HUES48 (cell line): ENCODE data around the gene CLEC18A.
"Not testable (repeated sequence)": the region's sequence is repeated elsewhere in the genome, so short reads cannot be mapped to it uniquely, and the experiment has no call there.

Source experiments
- H3K27ac ChIP-seq: one replicate; pipeline ENCODE4 v1.7.0; 2013; ENCODE audit warnings: low read depth, low read length, inconsistent platforms
- H3K27me3 ChIP-seq: 2 replicates; pipeline ENCODE4 v1.6.1; 2013; ENCODE audit warnings: mild to moderate bottlenecking, low read length; ENCODE audit not compliant: control insufficient read depth, insufficient read depth
- H3K36me3 ChIP-seq: 2 replicates; pipeline ENCODE4 v1.6.1; 2013; ENCODE audit warnings: low read length; ENCODE audit not compliant: control insufficient read depth, insufficient read depth
- H3K4me1 ChIP-seq: 2 replicates; pipeline ENCODE4 v1.6.1; 2013; ENCODE audit warnings: mild to moderate bottlenecking, low read length; ENCODE audit not compliant: control insufficient read depth, insufficient read depth
- H3K4me3 ChIP-seq: 2 replicates; pipeline ENCODE4 v1.5.1; 2013; ENCODE audit warnings: mild to moderate bottlenecking, low read depth, low read length
- H3K9ac ChIP-seq: 2 replicates; pipeline ENCODE4 v1.6.1; 2013; ENCODE audit warnings: mild to moderate bottlenecking, low read depth, low read length, moderate library complexity
- H3K9me3 ChIP-seq: 2 replicates; pipeline ENCODE4 v1.6.1; 2013; ENCODE audit warnings: low read length; ENCODE audit not compliant: control insufficient read depth, insufficient read depth

Gene CLEC18A

GRCh38 chr16:69952572-69953355 is 1.6 kb downstream of the CLEC18A start:
- H3K4me3 ChIP-seq, H3K9ac ChIP-seq, H3K4me1 ChIP-seq, H3K9me3 ChIP-seq, H3K27ac ChIP-seq, H3K36me3 ChIP-seq, H3K27me3 ChIP-seq: not testable (repeated sequence)

GRCh38 chr16:69954241-69954640 is 3.1 kb downstream of the CLEC18A start:
- H3K27ac ChIP-seq, H3K9ac ChIP-seq, H3K27me3 ChIP-seq, H3K36me3 ChIP-seq, H3K4me1 ChIP-seq, H3K4me3 ChIP-seq, H3K9me3 ChIP-seq: not testable (repeated sequence)

GRCh38 chr16:69963312-69963711 is 12.2 kb downstream of the CLEC18A start:
- H3K9me3 ChIP-seq, H3K9ac ChIP-seq, H3K27ac ChIP-seq, H3K4me1 ChIP-seq, H3K27me3 ChIP-seq, H3K36me3 ChIP-seq, H3K4me3 ChIP-seq: not testable (repeated sequence)

- not testable (repeated sequence) for H3K27ac ChIP-seq, H3K27me3 ChIP-seq, H3K9me3 ChIP-seq, H3K4me1 ChIP-seq, H3K36me3 ChIP-seq
- H3K9ac ChIP-seq: peak overlapping the region; percentile 18; the same call in 1 of the 2 replicates
- H3K4me3 ChIP-seq: peak overlapping the region; percentile 48; the same call in 1 of the 2 replicates
Measured at GRCh38 chr16:69964960-69965660, 14.0 kb downstream of the CLEC18A start.

GRCh38 chr16:69965661-69966054 is 14.5 kb downstream of the CLEC18A start:
- not testable (repeated sequence) for H3K36me3 ChIP-seq, H3K9ac ChIP-seq, H3K4me1 ChIP-seq, H3K27me3 ChIP-seq, H3K9me3 ChIP-seq, H3K27ac ChIP-seq
- peak overlapping the region; percentile 48; the same call in 1 of the 2 replicates for H3K4me3 ChIP-seq

GRCh38 chr16:69967688-69968087 is 16.6 kb downstream of the CLEC18A start:
- H3K4me1 ChIP-seq, H3K9me3 ChIP-seq, H3K27me3 ChIP-seq, H3K36me3 ChIP-seq, H3K27ac ChIP-seq, H3K4me3 ChIP-seq, H3K9ac ChIP-seq: not testable (repeated sequence)

- not testable (repeated sequence) for H3K36me3 ChIP-seq, H3K27me3 ChIP-seq, H3K9me3 ChIP-seq, H3K9ac ChIP-seq, H3K4me3 ChIP-seq, H3K4me1 ChIP-seq, H3K27ac ChIP-seq
Measured at GRCh38 chr16:69968125-69968524, 17.0 kb downstream of the CLEC18A start.

- H3K9me3 ChIP-seq, H3K4me3 ChIP-seq, H3K27me3 ChIP-seq, H3K27ac ChIP-seq, H3K36me3 ChIP-seq, H3K9ac ChIP-seq, H3K4me1 ChIP-seq: not testable (repeated sequence)
Measured at GRCh38 chr16:69969657-69970056, 18.5 kb downstream of the CLEC18A start.

GRCh38 chr16:69972120-69972519 is 21.0 kb downstream of the CLEC18A start:
- H3K9ac ChIP-seq, H3K4me3 ChIP-seq, H3K4me1 ChIP-seq, H3K36me3 ChIP-seq, H3K27me3 ChIP-seq, H3K27ac ChIP-seq, H3K9me3 ChIP-seq: not testable (repeated sequence)

GRCh38 chr16:69972935-69973334 is 21.8 kb downstream of the CLEC18A start:
- not testable (repeated sequence) for H3K4me1 ChIP-seq, H3K9me3 ChIP-seq, H3K9ac ChIP-seq, H3K27ac ChIP-seq, H3K36me3 ChIP-seq, H3K4me3 ChIP-seq, H3K27me3 ChIP-seq

- not testable (repeated sequence) for H3K36me3 ChIP-seq, H3K9ac ChIP-seq, H3K4me3 ChIP-seq, H3K27ac ChIP-seq, H3K27me3 ChIP-seq, H3K4me1 ChIP-seq, H3K9me3 ChIP-seq
Measured at GRCh38 chr16:69985196-69985595, 34.1 kb downstream of the CLEC18A start.
